ENCODE results near the gene EGFR.

The EGFR gene

DNA sequence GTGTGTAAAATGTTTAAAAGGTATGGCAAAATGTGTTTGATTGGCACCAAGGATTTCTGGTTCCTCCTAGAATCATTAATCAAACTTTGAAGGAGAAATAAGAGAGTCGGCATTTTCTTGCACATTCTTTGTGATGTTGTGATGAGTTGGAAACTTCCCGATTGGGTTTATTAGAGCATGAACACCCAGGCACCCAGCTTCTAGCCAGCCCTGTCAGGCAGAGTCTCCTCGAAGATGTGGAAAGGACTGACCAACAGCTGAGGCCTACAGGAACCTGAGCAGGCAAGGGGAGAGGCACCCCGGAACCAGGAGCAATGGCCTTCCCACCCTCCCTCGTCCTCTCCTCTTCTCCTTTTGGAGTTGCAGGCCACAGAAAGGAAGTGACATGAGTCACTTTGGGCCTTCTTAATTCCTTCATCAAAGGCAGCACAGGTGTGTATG lies 68.7 kb downstream of the EGFR start:
- no peak overlapping the region for H3K4me3 ChIP-seq (ENCODE audit: low read depth, low read length)
- TF ChIP-seq, protein P1, sequence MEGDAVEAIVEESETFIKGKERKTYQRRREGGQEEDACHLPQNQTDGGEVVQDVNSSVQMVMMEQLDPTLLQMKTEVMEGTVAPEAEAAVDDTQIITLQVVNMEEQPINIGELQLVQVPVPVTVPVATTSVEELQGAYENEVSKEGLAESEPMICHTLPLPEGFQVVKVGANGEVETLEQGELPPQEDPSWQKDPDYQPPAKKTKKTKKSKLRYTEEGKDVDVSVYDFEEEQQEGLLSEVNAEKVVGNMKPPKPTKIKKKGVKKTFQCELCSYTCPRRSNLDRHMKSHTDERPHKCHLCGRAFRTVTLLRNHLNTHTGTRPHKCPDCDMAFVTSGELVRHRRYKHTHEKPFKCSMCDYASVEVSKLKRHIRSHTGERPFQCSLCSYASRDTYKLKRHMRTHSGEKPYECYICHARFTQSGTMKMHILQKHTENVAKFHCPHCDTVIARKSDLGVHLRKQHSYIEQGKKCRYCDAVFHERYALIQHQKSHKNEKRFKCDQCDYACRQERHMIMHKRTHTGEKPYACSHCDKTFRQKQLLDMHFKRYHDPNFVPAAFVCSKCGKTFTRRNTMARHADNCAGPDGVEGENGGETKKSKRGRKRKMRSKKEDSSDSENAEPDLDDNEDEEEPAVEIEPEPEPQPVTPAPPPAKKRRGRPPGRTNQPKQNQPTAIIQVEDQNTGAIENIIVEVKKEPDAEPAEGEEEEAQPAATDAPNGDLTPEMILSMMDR (IDR thresholded peaks at IDR 0.05; ENCODE audit: borderline replicate concordance, insufficient read depth, low read depth, low read length) = no peak

DNA sequence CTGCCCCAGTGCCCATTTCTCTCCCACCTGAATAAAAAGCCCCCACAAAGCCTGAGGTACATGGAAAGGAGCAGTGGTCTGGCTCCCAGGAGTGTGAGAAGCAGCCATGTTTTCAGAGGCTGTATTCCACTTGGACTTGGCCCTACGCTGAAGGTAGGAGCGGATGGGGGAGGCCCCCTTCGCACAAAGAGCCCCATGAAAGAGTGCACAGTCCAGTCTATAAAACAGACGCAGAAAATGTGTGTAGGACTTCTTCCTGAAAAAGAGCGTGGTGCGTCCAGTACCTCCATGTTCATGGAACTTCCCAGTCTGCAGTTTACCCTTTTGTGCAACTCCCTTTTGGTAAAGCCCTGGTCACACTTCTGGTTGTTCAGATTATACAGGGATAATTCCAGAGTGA lies 69.3 kb downstream of the EGFR start:
- H3K4me3 ChIP-seq (ENCODE audit: low read depth, low read length) = no peak overlapping the region
- TF ChIP-seq, protein P1 (IDR thresholded peaks at IDR 0.05; ENCODE audit: borderline replicate concordance, insufficient read depth, low read depth, low read length) = no peak

DNA sequence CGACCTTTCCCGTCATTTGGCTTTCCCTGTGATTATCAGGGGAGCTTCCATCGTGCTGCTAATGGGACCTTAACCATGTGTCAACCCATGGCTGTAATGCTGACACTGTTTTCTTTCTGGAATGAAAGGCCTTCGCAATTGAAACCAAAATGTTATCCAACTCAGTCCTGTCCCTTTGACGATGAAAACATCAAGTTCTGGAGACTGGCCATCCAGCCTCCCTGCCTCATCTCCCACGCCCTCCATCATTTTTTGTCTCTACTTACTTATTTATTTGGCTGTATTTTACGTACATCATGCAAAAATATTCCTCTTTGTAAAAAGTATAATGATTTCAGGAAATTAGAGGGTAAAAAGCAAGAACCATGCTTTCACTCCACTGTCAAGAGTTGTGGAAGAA lies 69.8 kb downstream of the EGFR start:
- TF ChIP-seq, protein P1 (IDR thresholded peaks at IDR 0.05; ENCODE audit: borderline replicate concordance, insufficient read depth, low read depth, low read length) = no peak
- no peak overlapping the region for H3K4me3 ChIP-seq (ENCODE audit: low read depth, low read length)

DNA sequence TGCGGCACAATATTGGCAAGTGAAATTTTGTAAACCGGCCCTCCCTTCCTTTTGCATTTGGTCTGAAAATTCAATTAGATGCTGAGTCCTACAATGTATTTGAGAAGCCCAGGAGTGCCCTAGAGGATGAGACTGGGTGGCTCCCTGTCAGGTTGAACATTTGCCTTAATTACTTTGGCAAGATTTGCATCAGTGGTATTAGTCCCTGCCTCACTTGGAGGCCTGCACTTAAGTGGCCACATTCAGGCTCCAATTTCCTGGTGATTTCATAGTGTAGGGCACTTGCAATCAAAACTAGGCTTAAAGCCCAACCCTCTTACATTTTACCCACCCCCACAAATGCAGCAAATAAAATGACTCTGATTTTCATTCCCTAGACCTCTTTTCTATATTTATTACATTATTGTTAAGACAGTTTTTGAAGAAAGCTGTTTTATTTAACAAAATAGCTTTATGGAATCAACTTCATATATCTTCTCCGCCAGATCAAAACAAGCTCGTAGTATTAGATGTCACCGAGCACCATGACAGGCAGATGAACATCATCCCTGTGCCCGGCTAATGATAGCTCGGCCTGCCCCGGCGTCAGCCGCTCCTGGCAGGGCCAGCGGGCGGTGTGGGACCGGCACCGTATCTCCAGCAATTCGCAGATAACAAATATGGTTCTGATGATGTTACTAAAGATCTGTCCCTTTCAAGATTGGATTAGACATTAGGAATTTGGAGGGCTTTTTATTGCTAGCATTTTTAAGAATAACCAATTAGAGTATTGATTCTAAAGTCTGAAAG lies 73.6 kb downstream of the EGFR start:
- TF ChIP-seq, protein P1 (IDR thresholded peaks at IDR 0.05; ENCODE audit: borderline replicate concordance, insufficient read depth, low read depth, low read length) = no peak
- H3K4me3 ChIP-seq (ENCODE audit: low read depth, low read length) = no peak overlapping the region

DNA sequence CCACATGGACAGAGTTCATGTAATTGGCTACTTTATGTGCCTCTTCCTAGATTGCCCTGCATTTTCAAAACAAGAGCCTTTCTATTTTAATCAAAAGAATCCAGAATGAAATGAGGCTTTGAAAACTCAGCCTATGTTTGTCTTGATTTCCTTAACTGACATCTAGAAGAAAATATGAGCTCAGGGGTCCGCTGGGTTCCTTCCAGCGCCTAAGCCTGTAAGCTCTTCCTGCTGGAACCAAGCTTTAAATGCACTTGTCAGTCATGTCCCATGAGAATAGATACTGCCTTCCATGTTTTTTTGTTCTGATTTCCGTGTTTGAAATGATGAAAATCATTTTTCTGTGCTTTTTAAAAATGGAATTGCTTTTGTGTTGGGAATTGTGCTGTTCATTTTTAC lies 74.2 kb downstream of the EGFR start:
- no peak overlapping the region for H3K4me3 ChIP-seq (ENCODE audit: low read depth, low read length)
- TF ChIP-seq, protein P1 (IDR thresholded peaks at IDR 0.05; ENCODE audit: borderline replicate concordance, insufficient read depth, low read depth, low read length) = no peak

DNA sequence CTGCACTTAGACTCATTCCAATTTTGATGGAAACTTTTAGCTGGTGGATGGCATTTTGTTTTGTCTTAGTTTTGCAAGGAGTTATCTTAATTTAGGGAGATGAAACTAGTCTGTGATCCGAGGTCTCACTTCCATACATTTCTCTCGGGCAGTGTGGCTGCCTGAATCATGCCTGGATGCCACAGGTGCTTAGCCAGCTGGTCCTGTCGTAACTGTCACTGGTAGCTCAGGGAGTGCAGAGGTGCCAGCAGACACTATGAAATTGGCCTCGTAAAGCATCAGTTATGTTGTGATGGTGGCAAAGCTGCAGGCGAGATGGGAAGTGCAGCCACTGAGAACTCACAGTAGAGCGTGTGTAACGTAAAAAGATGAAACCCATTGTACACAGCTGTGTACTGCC lies 74.9 kb downstream of the EGFR start:
- no peak overlapping the region for H3K4me3 ChIP-seq (ENCODE audit: low read depth, low read length)
- TF ChIP-seq, protein P1 (IDR thresholded peaks at IDR 0.05; ENCODE audit: borderline replicate concordance, insufficient read depth, low read depth, low read length) = no peak

DNA sequence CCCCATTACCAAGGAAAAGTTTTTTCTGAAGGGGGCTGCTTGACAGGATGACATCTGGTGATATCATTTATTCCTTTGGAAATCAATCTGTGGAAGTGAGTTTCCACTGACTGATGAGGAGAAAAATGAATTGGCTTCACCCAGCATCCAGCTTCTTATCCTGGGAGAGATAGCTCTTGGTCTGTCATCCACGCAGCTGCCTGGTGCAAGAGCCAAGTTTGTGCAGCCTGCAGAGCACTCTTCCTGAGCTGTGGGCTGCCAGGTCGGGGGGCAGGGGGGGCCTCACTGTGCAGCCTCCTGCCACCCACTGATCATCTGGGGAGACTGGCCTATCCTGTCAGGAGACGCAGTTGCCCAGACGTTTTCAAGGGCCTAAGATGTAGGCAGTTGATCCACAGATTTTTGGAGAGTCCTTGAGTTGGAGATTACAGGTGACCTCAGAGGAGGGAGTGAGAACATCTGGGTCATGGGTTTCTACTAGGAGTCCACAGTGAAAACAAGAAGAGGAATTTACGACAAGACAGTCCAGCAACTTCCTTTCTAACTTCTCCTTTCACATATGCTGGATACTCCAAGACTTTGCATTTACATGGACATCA lies 75.4 kb downstream of the EGFR start:
- H3K4me3 ChIP-seq (ENCODE audit: low read depth, low read length) = no peak overlapping the region
- TF ChIP-seq, protein P1 (IDR thresholded peaks at IDR 0.05; ENCODE audit: borderline replicate concordance, insufficient read depth, low read depth, low read length) = no peak

Data from GM12875 (cell line).